Uterus (tissue), 4 donors: ENCODE measurements around the gene GRIK4. TPM values are rescaled to one million over a fixed set of nuclear protein-coding genes. Genes with fewer than 3 reads are reported as not detected.

Source experiments
- DNase-seq, 2 donors: peaks; one replicate each; pipeline ENCODE4 v3.0.0-alpha.2; 2019 to 2020
- H3K27ac ChIP-seq, 2 donors: fragments of 200-600 bp; sonication (generic); 1 replicate in 1 of 2; 2 replicates in 1 of 2; pipeline ENCODE4 v1.5.1; 2016 to 2018
- H3K27me3 ChIP-seq, 2 donors: fragments of 200-600 bp; sonication (generic); one replicate each; pipeline ENCODE4 v1.5.1; 2018 to 2019; ENCODE audit warnings: control low read depth in 1 of 2
- H3K36me3 ChIP-seq, 2 donors: fragments of 200-600 bp; sonication (generic); one replicate each; pipeline ENCODE4 v1.5.1; 2019; ENCODE audit warnings: control low read depth in 1 of 2
- H3K4me1 ChIP-seq, 2 donors: fragments of 200-600 bp; sonication (generic); one replicate each; pipeline ENCODE4 v1.5.1; 2018 to 2019; ENCODE audit warnings: control low read depth in 1 of 2
- H3K4me3 ChIP-seq, 2 donors: fragments of 200-600 bp; sonication (generic); 1 replicate in 1 of 2; 2 replicates in 1 of 2; pipeline ENCODE4 v1.5.1; 2018 to 2019; ENCODE audit warnings: mild to moderate bottlenecking in 1 of 2
- H3K9me3 ChIP-seq, 2 donors: fragments of 200-600 bp; sonication (generic); one replicate each; pipeline ENCODE4 v1.5.1; 2019; ENCODE audit warnings: control low read depth in 1 of 2
- POLR2A ChIP-seq, 2 donors: fragments of 450-650 bp; IDR thresholded peaks; one replicate each; pipeline ENCODE4 v1.6.1; 2016; ENCODE audit warnings: antibody characterized with exemption in 2 of 2, mild to moderate bottlenecking in 1 of 2, moderate library complexity in 1 of 2
- intact Hi-C: fragments of 100-400 bp; cut with DNase I; formaldehyde crosslinking; loops from one replicate; pipeline ENCODE4 v1.15.1; 2023; ENCODE audit warnings: low total_unique reads
- total RNA-seq, 4 donors: library from RNA; depleted of rRNA in 3 of 4; stranded (reverse); fragments of >200 nt in 3 of 4; gene quantifications; one replicate each; pipeline versions ENCODE4 v1.1.0 to v1.2.4, GENCODE V29; 2014 to 2023
- TF ChIP-seq, protein P1 (sequence below), 4 experiments: fragments of 200-600 bp in 2 of 4; fragments of 450-650 bp in 2 of 4; sonication (generic) in 2 of 4; IDR thresholded peaks; one replicate each; pipeline ENCODE4 v1.5.1; 2016 to 2019; ENCODE audit warnings: antibody characterized with exemption in 4 of 4, mild to moderate bottlenecking in 2 of 4, moderate library complexity in 1 of 4
- donor health status: DM: yes; HTN: yes; CAD: no.

Gene GRIK4
- 1 to 10 TPM in 1 of 4 donors, under 1 TPM in 1, not detected in 2; 0.28 to 1.1 TPM for total RNA-seq

- H3K4me3 ChIP-seq = peak within 1 kb of the TSS; percentile 10 to 44
- H3K36me3 ChIP-seq = no peaks in the 10 kb centered on the region
- H3K27ac ChIP-seq = no peak within 1 kb of the TSS
- H3K9me3 ChIP-seq = no peaks in the 10 kb centered on the region
- no peaks in the 10 kb centered on the region for H3K4me1 ChIP-seq
- no peaks in the 10 kb centered on the region for H3K27me3 ChIP-seq
- DNase-seq = peak; percentile 81 to 84
- intact Hi-C loops = loop anchor here (10.0 kb wide), 1 partner anchor 304 kb away; no protein-coding TSS in a partner anchor
- peak in 1 of 2 donors; percentile 12 for TF ChIP-seq POLR2A (IDR thresholded peaks at IDR 0.05)
- TF ChIP-seq, protein P1, sequence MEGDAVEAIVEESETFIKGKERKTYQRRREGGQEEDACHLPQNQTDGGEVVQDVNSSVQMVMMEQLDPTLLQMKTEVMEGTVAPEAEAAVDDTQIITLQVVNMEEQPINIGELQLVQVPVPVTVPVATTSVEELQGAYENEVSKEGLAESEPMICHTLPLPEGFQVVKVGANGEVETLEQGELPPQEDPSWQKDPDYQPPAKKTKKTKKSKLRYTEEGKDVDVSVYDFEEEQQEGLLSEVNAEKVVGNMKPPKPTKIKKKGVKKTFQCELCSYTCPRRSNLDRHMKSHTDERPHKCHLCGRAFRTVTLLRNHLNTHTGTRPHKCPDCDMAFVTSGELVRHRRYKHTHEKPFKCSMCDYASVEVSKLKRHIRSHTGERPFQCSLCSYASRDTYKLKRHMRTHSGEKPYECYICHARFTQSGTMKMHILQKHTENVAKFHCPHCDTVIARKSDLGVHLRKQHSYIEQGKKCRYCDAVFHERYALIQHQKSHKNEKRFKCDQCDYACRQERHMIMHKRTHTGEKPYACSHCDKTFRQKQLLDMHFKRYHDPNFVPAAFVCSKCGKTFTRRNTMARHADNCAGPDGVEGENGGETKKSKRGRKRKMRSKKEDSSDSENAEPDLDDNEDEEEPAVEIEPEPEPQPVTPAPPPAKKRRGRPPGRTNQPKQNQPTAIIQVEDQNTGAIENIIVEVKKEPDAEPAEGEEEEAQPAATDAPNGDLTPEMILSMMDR (IDR thresholded peaks at IDR 0.05) = peak; percentile 93 to 96 (median 94)
Observed at GRCh38 chr11:120511116-120511819, at the start of gene GRIK4. Gene GRIK4 (plus strand): TSS chr11:120511748. CDS start chr11:120660319, 148,571 bp downstream.

DNA sequence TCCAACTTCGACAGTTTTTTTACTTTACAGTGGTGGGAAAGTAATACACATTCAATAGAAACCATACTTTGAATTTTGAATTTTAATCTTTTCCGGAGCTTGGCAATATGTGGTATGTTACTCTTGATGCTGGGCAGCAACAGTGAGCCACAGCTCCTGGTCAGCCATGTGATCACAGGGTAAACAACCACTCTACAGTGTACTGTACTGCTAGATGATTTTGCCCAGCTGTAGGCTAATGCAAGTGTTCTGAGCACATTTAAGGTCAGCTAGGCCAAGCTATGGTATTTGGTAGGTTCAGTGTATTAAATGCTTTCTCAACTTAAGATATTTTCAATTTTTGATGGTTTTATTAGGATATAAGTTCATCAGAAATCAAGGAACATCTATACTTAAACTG is 48.7 kb upstream of the GRIK4 start:
- Histone ChIP-seq H3K36me3 (no peaks in the 10 kb centered on the region), H3K4me1 (no peaks in the 10 kb centered on the region), H3K27me3 (no peaks in the 10 kb centered on the region), H3K9me3 (no peaks in the 10 kb centered on the region), H3K27ac (no peak overlapping the region), H3K4me3 (no peak overlapping the region)
- TF ChIP-seq, protein P1 (IDR thresholded peaks at IDR 0.05) = no peak
- no peak for TF ChIP-seq POLR2A (IDR thresholded peaks at IDR 0.05)
- intact Hi-C loops = no loop called here
- DNase-seq = no peak

GRCh38 chr11:120465921-120466534 is 45.5 kb upstream of the GRIK4 start:
- Histone ChIP-seq H3K36me3 (no peaks in the 10 kb centered on the region), H3K4me3 (no peak overlapping the region), H3K4me1 (no peaks in the 10 kb centered on the region), H3K9me3 (no peaks in the 10 kb centered on the region), H3K27me3 (no peaks in the 10 kb centered on the region), H3K27ac (no peak overlapping the region)
- no peak for DNase-seq
- intact Hi-C loops = no loop called here
- TF ChIP-seq, protein P1 (IDR thresholded peaks at IDR 0.05) = no peak
- TF ChIP-seq POLR2A (IDR thresholded peaks at IDR 0.05) = no peak

DNA sequence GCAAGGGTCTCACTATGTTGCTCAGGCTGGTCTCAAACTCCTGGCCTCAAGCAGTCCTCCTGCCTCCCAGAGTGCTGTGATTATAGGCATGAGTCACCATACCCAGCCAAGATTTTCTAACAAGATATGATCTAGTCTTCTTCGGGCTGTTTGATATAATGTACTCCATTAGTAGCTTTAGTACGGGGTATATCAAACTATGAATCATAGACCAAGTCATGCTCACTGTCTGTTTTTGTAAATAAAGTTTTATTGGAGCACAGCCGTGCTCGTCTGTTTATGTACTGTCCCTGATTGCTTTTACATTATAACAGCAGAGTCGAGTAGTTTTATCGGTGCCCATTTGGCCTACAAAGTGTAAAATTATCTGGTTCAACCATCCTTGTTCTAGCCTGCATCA is 43.9 kb upstream of the GRIK4 start:
- no peak for TF ChIP-seq POLR2A (IDR thresholded peaks at IDR 0.05)
- TF ChIP-seq, protein P1 (IDR thresholded peaks at IDR 0.05) = no peak
- H3K36me3 ChIP-seq = no peaks in the 10 kb centered on the region
- H3K27ac ChIP-seq = no peak overlapping the region
- intact Hi-C loops = no loop called here
- no peaks in the 10 kb centered on the region for H3K4me1 ChIP-seq
- H3K4me3 ChIP-seq = no peak overlapping the region
- no peaks in the 10 kb centered on the region for H3K9me3 ChIP-seq
- DNase-seq = no peak
- no peaks in the 10 kb centered on the region for H3K27me3 ChIP-seq

GRCh38 chr11:120471131-120471530 is 40.4 kb upstream of the GRIK4 start:
- no peak for TF ChIP-seq POLR2A (IDR thresholded peaks at IDR 0.05)
- TF ChIP-seq, protein P1 (IDR thresholded peaks at IDR 0.05) = no peak
- H3K36me3 ChIP-seq = no peaks in the 10 kb centered on the region
- intact Hi-C loops = no loop called here

More at GRCh38 chr11:120471131-120471530, 40.4 kb upstream of the GRIK4 start:
- DNase-seq = no peak
- Histone ChIP-seq H3K9me3 (no peaks in the 10 kb centered on the region), H3K4me3 (no peak overlapping the region), H3K27ac (no peak overlapping the region), H3K4me1 (no peaks in the 10 kb centered on the region), H3K27me3 (no peaks in the 10 kb centered on the region)
